Measurements from ENCODE around the gene PPP2R3B. TPM values are rescaled to one million over a fixed set of nuclear protein-coding genes. Genes with fewer than 3 reads are reported as not detected.

Gene PPP2R3B
- total RNA-seq, 1 donor from 2014 or later, result 65.2 TPM

- H3K36me3 Mint-ChIP-seq, result peaks cover 59% of the 10 kb centered on the region
- H3K9me3 Mint-ChIP-seq, result peaks cover 28% of the 10 kb centered on the region
- no peaks in the 10 kb centered on the region for H3K27me3 Mint-ChIP-seq (ENCODE audit: low read depth)
- no peak overlapping the region for H3K27ac Mint-ChIP-seq
- no peak for TF ChIP-seq CTCF (IDR thresholded peaks at IDR 0.05; ENCODE audit: unreplicated experiment)
- peaks cover 2% of the 10 kb centered on the region for H3K4me1 Mint-ChIP-seq
- no peak for DNase-seq (ENCODE audit: low spot score in 2 of 2, unreplicated experiment in 2 of 2)
- no peak overlapping the region for H3K4me3 Mint-ChIP-seq
These were observed 25.2 kb downstream of the PPP2R3B start for GRCh38 chrX:361231-362145.

GRCh38 chrX:360496-361150 lies 26.1 kb downstream of the PPP2R3B start:
- Mint-ChIP-seq H3K36me3 (peaks cover 60% of the 10 kb centered on the region), H3K27me3 (ENCODE audit: low read depth) (no peaks in the 10 kb centered on the region), H3K27ac (no peak overlapping the region), H3K4me1 (peaks cover 2% of the 10 kb centered on the region), H3K9me3 (peaks cover 28% of the 10 kb centered on the region), H3K4me3 (no peak overlapping the region)
- no peak for TF ChIP-seq CTCF (IDR thresholded peaks at IDR 0.05; ENCODE audit: unreplicated experiment)
- no peak for DNase-seq (ENCODE audit: low spot score in 2 of 2, unreplicated experiment in 2 of 2)

GRCh38 chrX:358651-359143 lies 28.0 kb downstream of the PPP2R3B start:
- Mint-ChIP-seq H3K9me3 (peaks cover 28% of the 10 kb centered on the region), H3K4me3 (no peak overlapping the region), H3K4me1 (peaks cover 2% of the 10 kb centered on the region), H3K27ac (no peak overlapping the region), H3K27me3 (ENCODE audit: low read depth) (no peaks in the 10 kb centered on the region), H3K36me3 (peaks cover 67% of the 10 kb centered on the region)
- no peak for TF ChIP-seq CTCF (IDR thresholded peaks at IDR 0.05; ENCODE audit: unreplicated experiment)
- DNase-seq (ENCODE audit: low spot score in 2 of 2, unreplicated experiment in 2 of 2), result no peak

- no peak for DNase-seq (ENCODE audit: low spot score in 2 of 2, unreplicated experiment in 2 of 2)
- Mint-ChIP-seq H3K27ac (peak overlapping the region; percentile 15), H3K4me1 (peaks cover 2% of the 10 kb centered on the region), H3K36me3 (peaks cover 61% of the 10 kb centered on the region), H3K4me3 (no peak overlapping the region), H3K27me3 (ENCODE audit: low read depth) (no peaks in the 10 kb centered on the region), H3K9me3 (peaks cover 21% of the 10 kb centered on the region)
- TF ChIP-seq CTCF (IDR thresholded peaks at IDR 0.05; ENCODE audit: unreplicated experiment), result no peak
These were observed 28.8 kb downstream of the PPP2R3B start for GRCh38 chrX:357693-358471.

- H3K27me3 Mint-ChIP-seq (ENCODE audit: low read depth), result no peaks in the 10 kb centered on the region
- H3K9me3 Mint-ChIP-seq, result peaks cover 17% of the 10 kb centered on the region
- peaks cover 60% of the 10 kb centered on the region for H3K36me3 Mint-ChIP-seq
- H3K27ac Mint-ChIP-seq, result peak overlapping the region; percentile 15
- no peak overlapping the region for H3K4me3 Mint-ChIP-seq
- DNase-seq (ENCODE audit: low spot score in 2 of 2, unreplicated experiment in 2 of 2), result peak in 1 of 2 experiments; percentile 1
- TF ChIP-seq CTCF (IDR thresholded peaks at IDR 0.05; ENCODE audit: unreplicated experiment), result no peak
- peaks cover 2% of the 10 kb centered on the region for H3K4me1 Mint-ChIP-seq
These were observed 29.5 kb downstream of the PPP2R3B start for GRCh38 chrX:357035-357692.
